K562 (cell line): ENCODE results near the gene PAQR7. TPM values are rescaled to one million over a fixed set of nuclear protein-coding genes. Genes with fewer than 3 reads are reported as not detected.

Source experiments
- ATAC-seq: fragments of 200-7000 bp; cut with Tn5 transposase; 3 replicates; pipeline ENCODE4 v1.9.1; 2020; ENCODE audit warnings: moderate library complexity
- BruUV-seq: library from RNA; stranded (reverse); fragments of 400-500 nt; replicated peaks from 2 replicates; lab custom pipeline; 2021; lab: Mats Ljungman, UMichigan
- CTCF ChIA-PET: fragments of 300-600 bp; formaldehyde crosslinking; extraction: SDS; loops from one replicate; lab custom pipeline; 2021; ENCODE audit warnings: low intra/inter-chr PET ratio; lab: Yijun Ruan, JAX
- POLR2A ChIA-PET: fragments of 300-600, 350-650 bp; sonication (Branson Sonifier 250); formaldehyde crosslinking; extraction: SDS; loops from one replicate; lab custom pipeline; 2021; ENCODE audit warnings: antibody characterized with exemption, inconsistent platforms; lab: Yijun Ruan, JAX
- DNase-seq, 4 experiments: peaks; one replicate each; pipeline versions ENCODE4 v3.0.0 to v3.0.0-alpha.2; 2011 to 2018; ENCODE audit warnings: low spot score in 3 of 4, mixed read lengths in 3 of 4; ENCODE audit errors: extremely low read depth in 1 of 4
- FAIRE-seq: peaks from 2 replicates; lab custom pipeline; 2011; peaks lifted over from hg19 to GRCh38; lab: Jason Lieb, UNC
- H2AFZ ChIP-seq: 2 replicates; pipeline ENCODE4 v1.6.0; 2011; ENCODE audit warnings: low read depth, low read length, control low read depth, inconsistent platforms
- H3K27ac ChIP-seq: fragments of 200-600 bp; 3 replicates; pipeline ENCODE4 v1.8.0; 2011; ENCODE audit warnings: low read depth, mild to moderate bottlenecking, control low read depth, inconsistent platforms, low read length, moderate library complexity, mixed read lengths; ENCODE audit errors: extremely low read depth
- H3K27me3 ChIP-seq, 2 experiments: fragments of 300-600 bp in 1 of 2; 2 replicates in 1 of 2; 3 replicates in 1 of 2; pipeline versions ENCODE4 v1.6.0 to v1.8.0; 2011; ENCODE audit warnings: inconsistent platforms in 2 of 2, low read length in 2 of 2, mild to moderate bottlenecking in 1 of 2, mixed read lengths in 1 of 2, moderate library complexity in 1 of 2; ENCODE audit not compliant: control insufficient read depth in 2 of 2, insufficient read depth in 2 of 2
- H3K36me3 ChIP-seq: fragments of 300-600 bp; 3 replicates; pipeline ENCODE4 v1.8.0; 2011; ENCODE audit warnings: mild to moderate bottlenecking, low read length, inconsistent platforms; ENCODE audit not compliant: control insufficient read depth, insufficient read depth
- H3K4me1 ChIP-seq, 2 experiments: fragments of 200-600 bp in 1 of 2; replicated peaks in 1 of 2; 2 replicates in 1 of 2; 3 replicates in 1 of 2; pipeline versions ENCODE4 v1.5.1 to v1.8.0; 2011; ENCODE audit warnings: inconsistent platforms in 2 of 2, low read length in 2 of 2, mild to moderate bottlenecking in 1 of 2, mixed read lengths in 1 of 2, moderate library complexity in 1 of 2; ENCODE audit not compliant: control insufficient read depth in 2 of 2, insufficient read depth in 2 of 2
- H3K4me2 ChIP-seq: 2 replicates; pipeline ENCODE4 v1.6.1; 2011; ENCODE audit warnings: low read length, control low read depth, inconsistent platforms, mixed read lengths; ENCODE audit not compliant: insufficient read depth
- H3K4me3 ChIP-seq: fragments of 200-600 bp; sonication (generic), shearing (Covaris generic); 2 replicates; pipeline ENCODE4 v1.5.1; 2016; ENCODE audit warnings: control low read depth, inconsistent platforms
- H3K79me2 ChIP-seq: fragments of 200-600 bp; 3 replicates; pipeline ENCODE4 v1.8.0; 2011; ENCODE audit warnings: low read length, inconsistent platforms; ENCODE audit not compliant: control insufficient read depth, insufficient read depth
- H3K9ac ChIP-seq, 2 experiments: 2 replicates each; pipeline versions ENCODE4 v1.6.0 to v1.6.1; 2011; ENCODE audit warnings: low read depth in 2 of 2, low read length in 2 of 2, control low read depth in 1 of 2, inconsistent platforms in 1 of 2, mild to moderate bottlenecking in 1 of 2, mixed read lengths in 1 of 2; ENCODE audit not compliant: insufficient read depth in 1 of 2
- H3K9me1 ChIP-seq: one replicate; pipeline ENCODE4 v1.6.0; 2011; ENCODE audit warnings: inconsistent platforms, mild to moderate bottlenecking, low read length, moderate library complexity; ENCODE audit not compliant: control insufficient read depth, insufficient read depth
- H3K9me3 ChIP-seq: replicated peaks from 2 replicates; pipeline ENCODE4 v1.5.1; 2011; ENCODE audit warnings: low read depth, low read length, inconsistent platforms; ENCODE audit not compliant: control insufficient read depth, insufficient read depth
- H4K20me1 ChIP-seq: replicated peaks from 2 replicates; pipeline ENCODE4 v1.6.1; 2011; ENCODE audit warnings: low read length, inconsistent platforms, mixed read lengths; ENCODE audit not compliant: control insufficient read depth, insufficient read depth
- ADNP ChIP-seq: fragments of 200-800 bp; sonication (Bioruptor generic); IDR thresholded peaks from 2 replicates; pipeline ENCODE4 v1.6.1; 2016; ENCODE audit warnings: missing genetic modification characterization, missing compliant biosample characterization
- SMARCE1 ChIP-seq: fragments of 450-650 bp; IDR thresholded peaks from 2 replicates; pipeline ENCODE4 v1.7.1; 2016; ENCODE audit warnings: mild to moderate bottlenecking
- ZBTB9 ChIP-seq: fragments of 450-650 bp; formaldehyde crosslinking; IDR thresholded peaks from 2 replicates; pipeline ENCODE4 v1.4.0; 2020; ENCODE audit warnings: mild to moderate bottlenecking, moderate library complexity
- ZNF124 ChIP-seq: sonication (generic); formaldehyde crosslinking; IDR thresholded peaks from 2 replicates; pipeline ENCODE4 v1.8.1; 2022; ENCODE audit warnings: missing genetic modification reagents
- ZNF277 ChIP-seq: fragments of 250-450 bp; sonication (Bioruptor Pico); IDR thresholded peaks from 2 replicates; pipeline ENCODE4 v1.8.0; 2022; ENCODE audit warnings: inconsistent platforms, mild to moderate bottlenecking, moderate library complexity, borderline replicate concordance
- ZNF79 ChIP-seq: fragments of 250-450 bp; sonication (Bioruptor Pico); IDR thresholded peaks from 2 replicates; pipeline ENCODE4 v1.4.0; 2020; ENCODE audit warnings: low read depth, mild to moderate bottlenecking, moderate library complexity
- in situ Hi-C: fragments of 300-500 bp; cut with MboI; formaldehyde crosslinking; loops from 4 replicates; pipeline ENCODE4 v1.15.0; 2018; ENCODE audit warnings: inconsistent platforms, mixed read lengths
- intact Hi-C: fragments of 100-400 bp; cut with micrococcal nuclease; formaldehyde crosslinking; loops from 2 replicates; pipeline ENCODE4 v1.14.2; 2022
- polyA plus RNA-seq, 8 experiments: library from polyadenylated mRNA; depleted of rRNA in 4 of 8; stranded (reverse) in 5 of 8; unstranded in 3 of 8; fragments of >200 nt; fragmentation: Nextera tagmentation in 2 of 8; fragmentation: Illumina TruSeq in 1 of 8; extraction: Ambion mirVana in 2 of 8; extraction: Trizol in 1 of 8; gene quantifications; 2 replicates each; pipeline versions ENCODE4 v1.2.1 to v1.2.3, GENCODE V29; 2011 to 2014; ENCODE audit warnings: inconsistent platforms in 1 of 8, missing spikeins in 1 of 8
- total RNA-seq, 7 experiments: library from RNA; depleted of rRNA in 6 of 7; stranded (reverse); fragments of >200 nt in 6 of 7; fragmentation: Illumina TruSeq in 2 of 7; extraction: Trizol in 2 of 7; gene quantifications; 2 replicates each; pipeline versions ENCODE4 v1.2.1 to v1.2.3, GENCODE V29; 2011 to 2021; ENCODE audit warnings: low replicate concordance in 1 of 7

The PAQR7 gene
- total and polyA plus RNA-seq, 9 of the 15 experiments (the other 6 are each of a cell fraction or from before 2014, with no cell fraction given): 1.1 to 5.2 (median 2.6) TPM

- no peaks in the 10 kb centered on the region for H3K79me2 ChIP-seq
- no peak overlapping the region for H3K9ac ChIP-seq
- no peaks in the 10 kb centered on the region for H3K27me3 ChIP-seq
- H3K9me3 ChIP-seq: no peaks in the 10 kb centered on the region
- in situ Hi-C loops: no loop called here
- H3K9me1 ChIP-seq: no peaks in the 10 kb centered on the region
- no peak overlapping the region for H3K4me2 ChIP-seq
- no TSS peak for BruUV-seq
- H2AFZ ChIP-seq: no peak overlapping the region
- no peak for TF ChIP-seq SMARCE1
- no peak for TF ChIP-seq ZNF79
- TF ChIP-seq ZNF124: no peak
- no peak for TF ChIP-seq ZNF277 (CRISPR knock-in tag)
- no peak for TF ChIP-seq ZBTB9 (CRISPR knock-in tag)
- TF ChIP-seq ADNP (tag): no peak
- H3K27ac ChIP-seq: no peak overlapping the region
- no peak overlapping the region for H3K4me3 ChIP-seq
- H3K4me1 ChIP-seq: peaks cover 6 to 9% of the 10 kb centered on the region in 2 experiments; a peak in 4 of 5 replicates
- H3K36me3 ChIP-seq: no peaks in the 10 kb centered on the region
- ATAC-seq (no peak), DNase-seq (no peak), FAIRE-seq (no peak)
- POLR2A ChIA-PET: interaction anchor here (0.6 to 1.3 kb wide), 2 partner anchors 9 to 21 kb away, joined by 3 read pairs; no protein-coding TSS in a partner anchor
- intact Hi-C loops: no loop called here
- H4K20me1 ChIP-seq: no peaks in the 10 kb centered on the region
- CTCF ChIA-PET: no interaction called here
Observed at GRCh38 chr1:25913206-25913605, 37.7 kb upstream of the PAQR7 start.
